ENCODE data around the gene OBSL1.

- TF ChIP-seq CTCF (conservative IDR thresholded peaks at IDR 0.05; ENCODE audit: low read depth, low read length) (no peak), POLR2A (IDR thresholded peaks at IDR 0.05; ENCODE audit: low read depth, low read length) (no peak), RFX5 (IDR thresholded peaks at IDR 0.05; ENCODE audit: low read depth, low read length) (no peak), SMC3 (IDR thresholded peaks at IDR 0.05; ENCODE audit: low read depth, low read length) (no peak), MXI1 (IDR thresholded peaks at IDR 0.05; ENCODE audit: borderline replicate concordance, low read depth, low read length) (no peak), MAZ (IDR thresholded peaks at IDR 0.05; ENCODE audit: borderline replicate concordance, low read depth, low read length) (no peak), CEBPB (IDR thresholded peaks at IDR 0.05; ENCODE audit: low read depth, low read length) (no peak)
These were observed 4.7 kb downstream of the OBSL1 start for GRCh38 chr2:219566640-219567039.
